Iris pigment epithelial cell (primary cell): Measurements from ENCODE around the gene LSM4.

Experiments
- DNase-seq: peaks from one replicate; pipeline ENCODE4 v3.0.0-alpha.2; 2011; ENCODE audit warnings: low read depth

Gene LSM4

GRCh38 chr19:18274781-18275356, 48.0 kb downstream of the LSM4 start:
- peak; percentile 88 for DNase-seq

GRCh38 chr19:18274219-18274780, 48.6 kb downstream of the LSM4 start, which contains the start of gene IQCN:
Gene IQCN, minus strand, starts transcription at chr19:18274452. Its CDS starts 4,974 bp downstream, at chr19:18269478.
- DNase-seq = peak; percentile 22

DNA sequence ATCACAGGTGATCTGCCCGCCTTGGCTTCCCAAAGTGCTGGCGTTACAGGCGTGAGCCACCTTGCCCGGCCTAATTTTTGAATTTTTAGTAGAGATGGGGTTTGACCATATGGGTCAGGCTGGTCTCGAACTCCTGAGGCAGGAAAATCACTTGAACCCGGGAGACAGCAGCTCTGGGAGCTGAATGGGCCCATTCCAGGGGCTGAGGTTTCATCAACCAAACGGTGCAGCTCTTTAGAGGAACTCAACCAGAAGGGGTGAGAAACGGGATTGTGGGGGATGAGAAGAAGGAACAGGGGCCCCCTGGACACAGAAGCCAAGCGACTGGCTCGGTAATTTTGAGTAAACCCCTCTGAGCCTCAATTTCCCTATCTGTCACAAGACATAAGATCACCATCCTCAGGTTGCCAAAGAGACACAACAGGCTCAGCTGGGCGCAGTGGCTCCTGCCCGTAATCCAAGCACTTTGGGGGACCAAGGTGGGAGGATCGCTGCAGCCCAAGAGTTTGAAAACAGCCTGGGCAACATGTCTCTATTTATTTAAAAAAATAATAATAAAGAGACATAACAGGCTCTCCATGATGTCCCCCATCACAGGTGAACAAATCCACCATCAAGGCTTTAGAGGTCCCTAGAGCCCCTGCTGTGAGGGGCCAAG, 49.2 kb downstream of the LSM4 start:
- no peak for DNase-seq

GRCh38 chr19:18271433-18271841, 51.4 kb downstream of the LSM4 start:
- DNase-seq = no peak

DNA sequence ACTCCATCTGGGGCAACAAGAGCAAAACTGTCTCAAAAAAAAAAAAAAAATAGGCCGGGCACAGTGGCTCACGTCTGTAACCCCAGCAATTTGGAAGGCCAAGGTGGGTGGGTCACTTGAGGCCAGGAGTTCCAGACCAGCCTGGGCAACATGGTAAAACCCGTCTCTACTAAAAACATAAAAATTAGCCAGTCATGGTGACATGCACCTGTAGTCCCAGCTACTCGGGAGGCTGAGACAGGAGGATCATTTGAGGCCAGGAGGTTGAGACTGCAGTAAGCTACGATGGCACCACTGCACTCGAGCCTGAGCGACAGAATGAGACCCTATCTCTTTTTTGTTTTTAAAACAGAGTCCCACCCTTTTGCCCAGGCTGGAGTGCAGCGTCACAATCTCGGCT, 52.5 kb downstream of the LSM4 start:
- no peak for DNase-seq

DNA sequence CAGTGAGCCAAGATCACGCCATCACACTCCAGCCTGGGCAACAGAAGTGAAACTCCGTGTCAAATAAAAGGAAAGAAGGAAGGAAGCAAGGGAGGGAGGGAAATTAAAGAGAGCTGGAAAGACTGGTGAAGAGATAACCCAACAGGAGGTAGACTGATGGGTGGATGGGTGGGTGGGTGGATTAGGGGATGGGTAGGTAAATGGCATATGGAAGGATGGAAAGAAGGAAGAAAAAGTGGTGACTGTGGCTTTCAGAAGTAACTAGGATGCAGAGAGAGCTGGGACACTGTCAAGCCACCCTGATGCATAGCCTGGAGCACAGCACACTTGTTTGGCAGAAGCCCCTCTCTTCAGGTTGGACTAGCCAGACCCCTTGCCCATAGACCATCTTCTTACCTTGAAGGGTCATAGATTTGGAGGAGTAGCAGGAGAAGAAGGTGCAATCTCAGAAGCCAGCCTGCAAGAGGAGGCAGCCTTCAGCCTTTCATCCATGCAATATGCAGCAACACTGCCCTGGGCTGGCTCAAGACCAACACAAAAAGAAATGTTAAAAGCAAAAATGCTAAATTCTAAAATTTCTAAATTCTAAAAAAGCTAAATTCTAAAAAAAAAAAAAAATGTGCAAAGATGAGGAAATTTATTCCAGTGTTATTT, 53.7 kb downstream of the LSM4 start:
- DNase-seq = no peak

- DNase-seq = no peak
Measured at GRCh38 chr19:18266771-18267686, 55.8 kb downstream of the LSM4 start.

- DNase-seq = no peak
Measured at GRCh38 chr19:18265582-18265981, 57.3 kb downstream of the LSM4 start.

DNA sequence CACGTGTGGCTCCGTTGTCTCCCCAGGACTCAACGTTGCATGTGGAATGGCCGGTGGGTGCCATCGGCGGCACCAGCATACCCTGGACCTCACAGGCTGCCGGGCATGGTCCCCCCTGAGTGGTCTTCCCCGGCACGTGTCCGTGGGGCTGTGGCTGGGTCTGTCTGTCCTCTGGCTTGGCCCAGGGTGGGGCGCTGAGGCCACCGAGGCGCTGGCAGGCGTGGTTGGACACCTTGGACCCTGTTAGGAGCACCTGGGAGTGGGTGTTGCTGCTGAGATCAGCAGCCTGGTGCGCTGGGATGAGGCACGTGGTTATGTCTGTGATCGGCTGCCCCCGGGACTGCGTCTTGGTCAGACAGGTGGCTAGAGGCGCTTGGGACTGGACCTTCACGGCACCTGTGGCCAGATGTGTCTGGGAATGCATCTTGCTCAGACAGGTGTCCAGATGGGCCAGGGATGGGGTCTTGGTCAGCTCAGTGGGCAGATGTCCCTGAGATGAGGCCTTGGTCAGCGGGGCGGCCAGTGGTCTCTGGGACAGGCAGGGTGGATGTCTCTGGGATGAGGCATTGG, 57.8 kb downstream of the LSM4 start:
- DNase-seq = no peak

DNA sequence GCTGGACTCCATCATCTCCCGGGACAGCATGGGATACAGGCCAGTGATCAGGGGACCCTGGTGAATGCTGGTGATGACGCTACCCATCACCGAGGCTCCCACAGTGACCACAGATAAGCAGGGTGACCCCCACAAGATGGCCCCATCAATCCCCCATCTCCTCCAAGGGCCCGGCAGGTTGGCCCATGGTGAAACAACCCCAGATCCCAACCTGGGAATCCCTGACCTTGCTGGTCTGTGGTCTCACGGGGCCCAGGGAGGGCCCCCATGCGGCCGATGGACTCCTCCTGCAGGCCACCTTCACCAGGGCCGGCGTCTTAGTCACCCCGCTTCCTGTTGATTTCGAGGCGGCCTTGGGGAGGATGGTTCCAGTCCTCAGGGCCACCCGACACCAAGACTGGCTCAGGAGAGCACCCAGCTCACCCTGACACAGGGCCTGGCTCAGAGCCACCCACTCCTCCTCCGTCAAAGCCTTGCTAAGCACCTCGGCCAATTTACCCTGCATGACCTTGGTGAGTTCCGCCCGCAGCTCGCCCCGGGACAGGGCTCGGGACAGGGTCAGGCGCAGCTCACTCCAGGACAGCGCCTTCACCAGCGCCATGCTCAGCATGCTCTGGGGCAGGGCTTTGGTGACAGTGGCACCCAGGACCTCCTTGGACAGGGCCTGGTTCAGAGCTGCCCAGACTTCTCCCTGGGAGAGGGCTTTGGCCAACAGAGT, 58.6 kb downstream of the LSM4 start:
- no peak for DNase-seq

- no peak for DNase-seq
Measured at GRCh38 chr19:18263324-18264136, 59.3 kb downstream of the LSM4 start.

DNA sequence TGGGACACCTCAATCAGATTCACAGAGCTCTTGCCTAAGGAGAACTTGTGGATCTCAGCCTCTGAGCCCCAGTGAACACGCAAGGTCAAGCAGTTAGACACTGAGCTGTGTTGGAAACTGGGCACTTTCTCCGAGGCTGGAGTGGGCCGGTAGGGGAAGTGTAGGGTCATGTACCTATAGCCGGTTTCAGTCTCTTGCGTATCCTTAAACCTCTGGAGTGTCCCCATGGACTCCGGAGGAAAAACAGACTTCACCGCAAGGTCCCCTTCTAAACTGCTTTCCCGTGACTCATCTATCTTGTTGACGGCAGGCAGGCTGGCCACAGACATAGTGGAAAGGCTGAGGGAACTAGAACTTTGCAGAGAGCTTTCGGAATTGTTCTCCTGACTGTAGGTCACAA, 60.0 kb downstream of the LSM4 start:
- DNase-seq = no peak

- no peak for DNase-seq
Measured at GRCh38 chr19:18262144-18262543, 60.7 kb downstream of the LSM4 start.

GRCh38 chr19:18261474-18261873, 61.4 kb downstream of the LSM4 start:
- no peak for DNase-seq

DNA sequence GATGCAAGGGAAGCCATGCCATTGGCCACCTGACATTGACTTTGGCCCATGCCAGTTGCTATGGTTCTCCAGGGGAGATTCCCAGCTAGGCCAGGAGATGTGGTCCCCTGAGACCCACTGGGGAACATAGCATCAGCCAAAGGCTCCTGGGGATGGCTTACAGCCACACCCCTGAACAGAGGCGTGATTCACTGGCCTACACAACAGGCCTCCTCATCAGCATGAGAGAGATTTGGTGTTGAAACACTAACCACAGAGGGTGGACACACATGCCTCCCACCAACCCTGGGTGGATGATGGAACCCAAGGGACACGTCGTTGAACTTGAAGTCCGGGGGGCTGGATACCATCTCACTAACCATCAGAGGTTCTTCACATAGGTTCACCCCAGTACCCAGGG, 63.0 kb downstream of the LSM4 start:
- DNase-seq = no peak

DNA sequence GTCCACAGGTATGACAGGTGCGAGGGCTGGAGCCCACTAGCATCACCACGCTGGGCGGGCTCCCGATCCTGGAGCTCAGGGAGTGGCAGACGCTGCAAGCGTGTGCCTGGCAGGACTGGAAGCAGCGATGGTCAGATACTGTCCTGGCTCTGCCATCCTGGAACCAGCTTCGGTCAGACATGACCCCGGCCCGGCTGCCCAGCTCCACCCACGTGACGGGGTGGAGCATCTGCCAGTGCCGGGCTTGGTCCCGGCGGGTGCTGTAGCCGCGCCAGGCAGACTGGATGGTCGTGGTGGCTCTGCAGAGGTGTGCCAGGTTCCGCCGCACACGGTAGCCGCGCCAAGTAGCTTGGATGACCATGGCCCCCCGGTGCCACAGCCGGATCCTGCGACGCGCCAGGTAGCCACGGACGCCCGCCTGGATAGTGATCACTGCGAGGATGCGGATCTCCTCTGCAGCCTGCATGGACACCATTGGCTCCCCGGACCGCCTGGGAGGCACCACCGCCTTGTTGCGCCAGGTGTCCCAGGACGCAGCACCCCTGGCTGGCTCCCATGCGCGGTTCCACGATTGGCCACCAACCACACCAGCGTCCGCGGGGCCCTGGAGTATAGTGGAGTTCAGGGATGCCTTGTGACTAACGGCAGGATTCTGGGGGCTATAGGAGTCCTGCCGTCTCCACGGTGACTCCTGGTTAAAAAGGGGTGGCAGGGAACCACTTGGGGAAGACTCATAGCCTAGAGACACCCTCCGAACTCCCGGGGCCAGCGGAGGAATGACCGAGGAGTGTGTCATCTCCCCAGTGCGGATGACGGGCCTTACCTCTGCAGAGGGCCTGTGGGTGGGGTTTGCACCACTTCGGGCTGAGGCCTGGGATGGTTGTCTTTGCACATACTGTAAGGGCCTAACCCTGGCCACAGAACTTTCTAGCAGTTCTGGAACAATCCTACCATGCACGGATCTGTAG, 65.1 kb downstream of the LSM4 start:
- DNase-seq = no peak
